ENCODE data around the gene NDUFV3. TPM values are rescaled to one million over a fixed set of nuclear protein-coding genes. Genes with fewer than 3 reads are reported as not detected.
A peak's percentile ranks its signal among the peaks of the same experiment; 100 is the strongest.

The NDUFV3 gene
- total and polyA plus RNA-seq, 2 of the 13 experiments (the other 11 are each of a cell fraction or from before 2014, with no cell fraction given) = 14.2 to 29.6 TPM

- TF ChIP-seq ATF6 (CRISPR knock-in tag; conservative IDR thresholded peaks at IDR 0.05) = no peak
- TF ChIP-seq STAT6 (CRISPR knock-in tag; IDR thresholded peaks at IDR 0.05; ENCODE audit: borderline replicate concordance) = no peak
- TF ChIP-seq ZBTB8A (CRISPR knock-in tag; IDR thresholded peaks at IDR 0.05; ENCODE audit: borderline replicate concordance, low read depth) = no peak
- TF ChIP-seq SCMH1 (CRISPR knock-in tag; IDR thresholded peaks at IDR 0.05; ENCODE audit: borderline replicate concordance) = no peak
- TF ChIP-seq ZNF558 (CRISPR knock-in tag; IDR thresholded peaks at IDR 0.05; ENCODE audit: borderline replicate concordance) = no peak
- TF ChIP-seq RAD21 (CRISPR knock-in tag; IDR thresholded peaks at IDR 0.05) = peak; percentile 82
- no peak for TF ChIP-seq AHDC1 (CRISPR knock-in tag; IDR thresholded peaks at IDR 0.05; ENCODE audit: borderline replicate concordance)
- no peak for TF ChIP-seq ZNF280D (CRISPR knock-in tag; IDR thresholded peaks at IDR 0.05)
- no peak for TF ChIP-seq ZNF441 (CRISPR knock-in tag; IDR thresholded peaks at IDR 0.05; ENCODE audit: borderline replicate concordance)
- TF ChIP-seq IRF2 (CRISPR knock-in tag; IDR thresholded peaks at IDR 0.05) = no peak
- 0 out of 2 replicates have a peak, but pooled peaks have one; percentile 32 for TF ChIP-seq GATAD2A (CRISPR knock-in tag; IDR thresholded peaks at IDR 0.05)
- no peak for TF ChIP-seq JUNB (CRISPR knock-in tag; IDR thresholded peaks at IDR 0.05; ENCODE audit: borderline replicate concordance)
- no peak for TF ChIP-seq MXD3 (CRISPR knock-in tag; IDR thresholded peaks at IDR 0.05)
These were observed 30.7 kb downstream of the NDUFV3 start (continued) for GRCh38 chr21:42923553-42924432.
